ENCODE measurements around the gene VAC14.

GRCh38 chr16:70712359-70712758 is 88.6 kb downstream of the VAC14 start:
- TF ChIP-seq EZH2phosphoT487 (IDR thresholded peaks at IDR 0.05; ENCODE audit: insufficient read depth, low read depth) (no peak), EZH2 (IDR thresholded peaks at IDR 0.05; ENCODE audit: insufficient read depth, poor library complexity, severe bottlenecking) (no peak)

Measured in GM23248 (cell line).